GM08714 (cell line): ENCODE results near the gene DMKN.

ENCODE experiments used
- H3K4me3 ChIP-seq: fragments of 200-500 bp; sonication (Bioruptor generic); 2 replicates; pipeline ENCODE4 v1.5.1; 2014; ENCODE audit warnings: mild to moderate bottlenecking, low read length, inconsistent platforms
- ZNF274 ChIP-seq: IDR thresholded peaks from 2 replicates; pipeline ENCODE4 v1.6.1; 2012; ENCODE audit warnings: mild to moderate bottlenecking, low read depth, low read length

Gene DMKN

GRCh38 chr19:35513628-35514281 is at the start of gene DMKN:
Gene DMKN (minus strand): TSS chr19:35513649. CDS start chr19:35513475, 174 bp downstream.
- H3K4me3 ChIP-seq, result no peak within 1 kb of the TSS
- no peak for TF ChIP-seq ZNF274

GRCh38 chr19:35562776-35563175 is 49.3 kb upstream of the DMKN start:
- no peak overlapping the region for H3K4me3 ChIP-seq
- no peak for TF ChIP-seq ZNF274

GRCh38 chr19:35562336-35562735 is 48.9 kb upstream of the DMKN start:
- H3K4me3 ChIP-seq, result no peak overlapping the region
- no peak for TF ChIP-seq ZNF274

GRCh38 chr19:35561436-35561835 is 48.0 kb upstream of the DMKN start:
- no peak for TF ChIP-seq ZNF274
- H3K4me3 ChIP-seq, result no peak overlapping the region

- TF ChIP-seq ZNF274, result no peak
Observed at GRCh38 chr19:35560677-35561076, 47.2 kb upstream of the DMKN start.

GRCh38 chr19:35560271-35560670 is 46.8 kb upstream of the DMKN start:
- no peak for TF ChIP-seq ZNF274
- H3K4me3 ChIP-seq, result no peak overlapping the region

More at GRCh38 chr19:35560677-35561076, 47.2 kb upstream of the DMKN start:
- no peak overlapping the region for H3K4me3 ChIP-seq

GRCh38 chr19:35559781-35560180 is 46.3 kb upstream of the DMKN start:
- H3K4me3 ChIP-seq, result no peak overlapping the region
- TF ChIP-seq ZNF274, result no peak

GRCh38 chr19:35559281-35559659 is 45.8 kb upstream of the DMKN start:
- no peak overlapping the region for H3K4me3 ChIP-seq
- TF ChIP-seq ZNF274, result no peak

- no peak for TF ChIP-seq ZNF274
Observed at GRCh38 chr19:35558400-35559280, 45.2 kb upstream of the DMKN start.

GRCh38 chr19:35557539-35558399 is 44.3 kb upstream of the DMKN start:
- peak overlapping the region; percentile 29; the same call in 1 of the 2 replicates for H3K4me3 ChIP-seq
- TF ChIP-seq ZNF274, result no peak

More at GRCh38 chr19:35558400-35559280, 45.2 kb upstream of the DMKN start:
- no peak overlapping the region; the same call in 1 of the 2 replicates for H3K4me3 ChIP-seq

GRCh38 chr19:35556846-35557538 is 43.5 kb upstream of the DMKN start:
- TF ChIP-seq ZNF274, result no peak
- no peak overlapping the region for H3K4me3 ChIP-seq

GRCh38 chr19:35556025-35556590 is 42.7 kb upstream of the DMKN start:
- H3K4me3 ChIP-seq, result no peak overlapping the region
- TF ChIP-seq ZNF274, result no peak

GRCh38 chr19:35555301-35556005 is 42.0 kb upstream of the DMKN start:
- H3K4me3 ChIP-seq, result no peak overlapping the region
- TF ChIP-seq ZNF274, result no peak
